Vagina (tissue), 2 donors: ENCODE results near the gene PXK. TPM values are rescaled to one million over a fixed set of nuclear protein-coding genes. Genes with fewer than 3 reads are reported as not detected.

Source experiments
- DNase-seq, 2 donors: peaks; one replicate each; pipeline ENCODE4 v3.0.0-alpha.2; 2017; ENCODE audit errors: extremely low spot score in 2 of 2
- H3K27ac ChIP-seq: fragments of 200-600 bp; sonication (generic); one replicate; pipeline ENCODE4 v1.5.1; 2019
- H3K27me3 ChIP-seq: fragments of 200-600 bp; sonication (generic); one replicate; pipeline ENCODE4 v1.5.1; 2019
- H3K36me3 ChIP-seq, 2 donors: fragments of 200-600 bp; sonication (generic); one replicate each; pipeline ENCODE4 v1.5.1; 2017 to 2019
- H3K4me1 ChIP-seq: fragments of 200-600 bp; sonication (generic); one replicate; pipeline ENCODE4 v1.5.1; 2019
- H3K4me3 ChIP-seq, 2 donors: fragments of 200-600 bp; sonication (generic); 1 replicate in 1 of 2; 2 replicates in 1 of 2; pipeline ENCODE4 v1.5.1; 2016 to 2019
- H3K9me3 ChIP-seq: fragments of 200-600 bp; sonication (generic); one replicate; pipeline ENCODE4 v1.5.1; 2019
- CTCF ChIP-seq, 3 experiments: fragments of 450-650 bp in 2 of 3; fragments of 200-600 bp in 1 of 3; sonication (generic) in 1 of 3; IDR thresholded peaks; one replicate each; pipeline ENCODE4 v1.5.1; 2017 to 2019; ENCODE audit warnings: antibody characterized with exemption in 3 of 3, mild to moderate bottlenecking in 2 of 3, moderate library complexity in 2 of 3
- POLR2A ChIP-seq, 2 donors: fragments of 450-650 bp; IDR thresholded peaks; one replicate each; pipeline ENCODE4 v1.6.1; 2017; ENCODE audit warnings: antibody characterized with exemption in 2 of 2, mild to moderate bottlenecking in 2 of 2, moderate library complexity in 2 of 2
- POLR2AphosphoS5 ChIP-seq, 2 donors: sonication (generic); formaldehyde crosslinking; IDR thresholded peaks; one replicate each; pipeline ENCODE4 v1.9.0; 2017; ENCODE audit warnings: antibody characterized with exemption in 2 of 2, mild to moderate bottlenecking in 2 of 2, low read depth in 1 of 2; ENCODE audit not compliant: insufficient read depth in 1 of 2
- intact Hi-C: fragments of 100-400 bp; cut with DNase I; formaldehyde crosslinking; loops from one replicate; pipeline ENCODE4 v1.15.1; 2023
- total RNA-seq: library from RNA; depleted of rRNA; stranded (reverse); fragments of >200 nt; gene quantifications from one replicate; pipeline ENCODE4 v1.2.3, GENCODE V29; 2016

Gene PXK
- total RNA-seq, 1 donor from 2014 or later = 59.9 TPM

GRCh38 chr3:58427661-58428361 is 95.1 kb downstream of the PXK start:
- H3K4me3 ChIP-seq = no peak overlapping the region
- H3K27ac ChIP-seq = no peak overlapping the region
- no peaks in the 10 kb centered on the region for H3K27me3 ChIP-seq
- H3K9me3 ChIP-seq = no peaks in the 10 kb centered on the region
- DNase-seq = no peak
- H3K4me1 ChIP-seq = peaks cover 14% of the 10 kb centered on the region
- H3K36me3 ChIP-seq = peaks cover 0 to 80% of the 10 kb centered on the region in 2 donors
- intact Hi-C loops = no loop called here
- TF ChIP-seq CTCF (IDR thresholded peaks at IDR 0.05) (no peak), POLR2AphosphoS5 (IDR thresholded peaks at IDR 0.05; ENCODE audit: insufficient read depth in 1 of 2, low read depth in 1 of 2) (no peak), POLR2A (IDR thresholded peaks at IDR 0.05) (no peak)

GRCh38 chr3:58429657-58430056 is 97.0 kb downstream of the PXK start:
- H3K36me3 ChIP-seq = peaks cover 0 to 68% of the 10 kb centered on the region in 2 donors
- H3K4me1 ChIP-seq = peaks cover 26% of the 10 kb centered on the region
- no peak for DNase-seq
- TF ChIP-seq POLR2AphosphoS5 (IDR thresholded peaks at IDR 0.05; ENCODE audit: insufficient read depth in 1 of 2, low read depth in 1 of 2) = no peak
- TF ChIP-seq CTCF (IDR thresholded peaks at IDR 0.05) = no peak
- no peak for TF ChIP-seq POLR2A (IDR thresholded peaks at IDR 0.05)
- intact Hi-C loops = no loop called here
- no peak overlapping the region for H3K4me3 ChIP-seq
- no peaks in the 10 kb centered on the region for H3K9me3 ChIP-seq
- no peaks in the 10 kb centered on the region for H3K27me3 ChIP-seq
- no peak overlapping the region for H3K27ac ChIP-seq

GRCh38 chr3:58432905-58433304 is 100.2 kb downstream of the PXK start:
- intact Hi-C loops = no loop called here

GRCh38 chr3:58433400-58434167 is 100.9 kb downstream of the PXK start, which contains the start of gene PDHB:
Gene PDHB, minus strand, starts transcription at chr3:58433832. Its CDS starts 23 bp downstream, at chr3:58433809.
- DNase-seq = no peak
- H3K9me3 ChIP-seq = no peaks in the 10 kb centered on the region
- intact Hi-C loops = no loop called here
- H3K4me1 ChIP-seq = peaks cover 34% of the 10 kb centered on the region
- H3K27ac ChIP-seq = peak within 1 kb of the TSS; percentile 85
- H3K27me3 ChIP-seq = no peaks in the 10 kb centered on the region
- peak within 1 kb of the TSS; percentile 61 to 79 for H3K4me3 ChIP-seq
- TF ChIP-seq POLR2AphosphoS5 (IDR thresholded peaks at IDR 0.05; ENCODE audit: insufficient read depth in 1 of 2, low read depth in 1 of 2) = peak; percentile 68 to 96
- peak in 1 of 2 donors; percentile 58 for TF ChIP-seq POLR2A (IDR thresholded peaks at IDR 0.05)
- TF ChIP-seq CTCF (IDR thresholded peaks at IDR 0.05) = peak in 1 of 3 experiments; percentile 11
- peaks cover 0 to 30% of the 10 kb centered on the region in 2 donors for H3K36me3 ChIP-seq

More at GRCh38 chr3:58432905-58433304, 100.2 kb downstream of the PXK start:
- H3K9me3 ChIP-seq = no peaks in the 10 kb centered on the region
- DNase-seq = no peak
- H3K36me3 ChIP-seq = peaks cover 0 to 36% of the 10 kb centered on the region in 2 donors
- no peaks in the 10 kb centered on the region for H3K27me3 ChIP-seq
- peak overlapping the region; percentile 85 for H3K27ac ChIP-seq
- H3K4me3 ChIP-seq = peak overlapping the region; percentile 61 to 79
- TF ChIP-seq POLR2A (IDR thresholded peaks at IDR 0.05) = no peak
- no peak for TF ChIP-seq POLR2AphosphoS5 (IDR thresholded peaks at IDR 0.05; ENCODE audit: insufficient read depth in 1 of 2, low read depth in 1 of 2)
- TF ChIP-seq CTCF (IDR thresholded peaks at IDR 0.05) = no peak
- peaks cover 34% of the 10 kb centered on the region for H3K4me1 ChIP-seq
